GM13976 (cell line): ENCODE results near the gene RTP3.
"Not testable (repeated sequence)": the region's sequence is repeated elsewhere in the genome, so short reads cannot be mapped to it uniquely, and the experiment has no call there.

Source experiments
- DNase-seq: peaks from one replicate; pipeline ENCODE4 v3.0.0; 2012; ENCODE audit warnings: low spot score
- in situ Hi-C: fragments of 300-500 bp; cut with MboI; formaldehyde crosslinking; loops from one replicate; pipeline ENCODE4 v1.12.0; 2022; ENCODE audit warnings: low sequenced_read_pairs, mixed read lengths, inconsistent platforms; ENCODE audit not compliant: unreplicated experiment
- TF ChIP-seq, protein P1 (sequence below): IDR thresholded peaks from 2 replicates; pipeline ENCODE4 v1.5.1; 2012; ENCODE audit warnings: borderline replicate concordance, mild to moderate bottlenecking; ENCODE audit not compliant: insufficient read depth; ENCODE audit errors: extremely low read depth, missing control alignments, control extremely low read depth

RTP3 gene

DNA sequence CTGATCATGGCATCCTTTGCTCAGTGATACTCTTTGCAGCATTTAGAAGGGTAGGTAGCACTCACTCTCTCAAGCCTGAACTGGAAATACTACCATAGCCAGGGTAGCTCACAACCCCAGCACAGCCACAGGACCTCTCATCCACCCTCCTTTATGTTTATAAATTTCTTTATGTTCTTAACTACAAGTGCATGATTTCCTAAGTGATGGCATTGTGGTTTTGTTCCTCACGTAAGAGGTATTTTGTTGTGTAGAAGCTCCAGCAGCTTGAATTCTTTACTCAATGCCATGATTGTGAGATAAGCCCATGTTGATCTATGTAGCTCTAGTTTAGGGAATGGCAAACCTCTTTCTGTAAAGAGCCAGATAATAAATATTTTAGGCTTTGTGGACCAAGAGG, 7.9 kb upstream of the RTP3 start:
- TF ChIP-seq, protein P1, sequence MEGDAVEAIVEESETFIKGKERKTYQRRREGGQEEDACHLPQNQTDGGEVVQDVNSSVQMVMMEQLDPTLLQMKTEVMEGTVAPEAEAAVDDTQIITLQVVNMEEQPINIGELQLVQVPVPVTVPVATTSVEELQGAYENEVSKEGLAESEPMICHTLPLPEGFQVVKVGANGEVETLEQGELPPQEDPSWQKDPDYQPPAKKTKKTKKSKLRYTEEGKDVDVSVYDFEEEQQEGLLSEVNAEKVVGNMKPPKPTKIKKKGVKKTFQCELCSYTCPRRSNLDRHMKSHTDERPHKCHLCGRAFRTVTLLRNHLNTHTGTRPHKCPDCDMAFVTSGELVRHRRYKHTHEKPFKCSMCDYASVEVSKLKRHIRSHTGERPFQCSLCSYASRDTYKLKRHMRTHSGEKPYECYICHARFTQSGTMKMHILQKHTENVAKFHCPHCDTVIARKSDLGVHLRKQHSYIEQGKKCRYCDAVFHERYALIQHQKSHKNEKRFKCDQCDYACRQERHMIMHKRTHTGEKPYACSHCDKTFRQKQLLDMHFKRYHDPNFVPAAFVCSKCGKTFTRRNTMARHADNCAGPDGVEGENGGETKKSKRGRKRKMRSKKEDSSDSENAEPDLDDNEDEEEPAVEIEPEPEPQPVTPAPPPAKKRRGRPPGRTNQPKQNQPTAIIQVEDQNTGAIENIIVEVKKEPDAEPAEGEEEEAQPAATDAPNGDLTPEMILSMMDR, result no peak
- DNase-seq, result no peak
- in situ Hi-C loops, result loop anchor here (5.0 kb wide), 1 partner anchor 142 kb away; no protein-coding TSS in a partner anchor

DNA sequence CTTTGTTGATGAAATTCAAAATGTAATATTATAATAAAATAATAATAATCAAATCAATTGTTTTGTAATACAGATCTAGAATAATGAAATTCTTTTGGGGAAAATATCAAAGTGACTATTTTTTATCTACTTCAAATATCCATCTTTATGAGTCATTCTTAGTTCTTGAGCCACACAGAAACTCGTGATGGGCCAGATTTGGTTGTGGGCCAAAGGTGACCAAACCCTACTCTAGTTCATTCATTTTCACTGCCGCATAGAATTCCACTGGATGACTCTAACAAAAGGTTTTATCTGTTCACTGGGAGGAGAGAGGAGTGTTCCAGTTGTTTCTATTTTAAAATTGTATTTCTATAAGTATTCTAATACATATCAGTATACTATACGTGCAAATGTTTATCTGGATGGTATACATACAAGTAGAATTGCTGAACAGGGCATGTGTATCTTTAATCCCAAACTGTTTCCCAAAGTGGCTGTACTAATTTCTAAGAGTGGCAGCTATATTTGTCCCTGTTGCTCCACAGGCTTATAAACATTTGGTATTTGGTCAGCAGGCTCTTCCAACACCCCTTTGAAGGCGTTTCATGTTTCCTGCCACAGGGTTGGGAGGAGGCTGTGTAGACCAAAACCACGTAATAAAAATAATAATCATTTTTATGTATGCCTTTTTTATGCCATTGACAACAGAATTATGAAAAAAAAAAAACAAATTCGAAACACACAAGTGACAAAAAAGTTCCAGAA, 7.3 kb upstream of the RTP3 start:
- in situ Hi-C loops, result loop anchor here (5.0 kb wide), 1 partner anchor 142 kb away; no protein-coding TSS in a partner anchor
- DNase-seq, result no peak
- TF ChIP-seq, protein P1, result no peak

DNA sequence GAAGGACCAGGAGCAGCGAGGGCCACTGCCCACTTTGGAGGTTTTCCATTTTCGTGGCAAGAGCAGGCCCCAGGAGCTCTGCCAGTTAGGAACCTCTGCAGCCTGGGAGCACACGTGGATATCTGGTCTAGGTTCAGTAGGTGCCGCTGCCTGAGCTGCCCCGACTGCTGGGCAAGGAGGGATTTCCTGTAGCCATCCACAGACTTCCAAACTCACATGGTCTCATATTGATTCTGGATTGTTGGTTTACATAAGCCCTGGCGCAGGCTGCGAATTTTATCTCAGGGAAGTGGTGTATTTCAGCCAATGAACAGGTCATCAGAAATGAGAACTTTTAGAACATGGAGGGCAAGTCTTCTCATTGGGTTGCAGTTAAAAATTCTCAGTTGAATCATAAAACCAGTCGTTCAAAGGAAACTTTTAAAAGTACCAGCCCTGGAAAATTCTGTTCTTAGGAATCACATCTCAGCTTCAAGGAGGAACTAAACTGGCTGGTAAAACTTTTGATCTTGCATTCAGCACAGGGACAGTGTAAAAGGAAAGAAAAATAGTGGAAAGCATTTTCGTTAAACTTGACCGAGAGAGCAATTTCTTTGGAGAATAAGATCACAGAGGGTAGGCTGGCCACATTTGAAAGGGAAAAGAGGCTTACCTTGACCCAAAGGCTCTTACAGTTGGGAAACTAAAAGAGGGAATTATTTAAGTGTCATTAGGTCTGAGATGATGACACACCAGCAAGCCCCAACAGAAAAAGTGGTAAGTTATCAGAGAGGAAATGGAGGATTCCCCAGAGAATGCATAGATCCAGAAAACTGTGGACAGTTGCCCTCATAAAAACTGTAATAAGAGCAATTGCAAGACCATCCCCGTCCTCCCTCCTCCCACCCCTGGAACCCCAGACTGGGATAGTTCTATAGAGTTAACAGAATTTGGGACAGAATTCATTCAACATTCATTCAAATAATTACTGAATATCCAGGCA, 6.4 kb upstream of the RTP3 start:
- TF ChIP-seq, protein P1, result no peak
- no peak for DNase-seq
- in situ Hi-C loops, result loop anchor here (5.0 kb wide), 1 partner anchor 141 kb away; no protein-coding TSS in a partner anchor

- TF ChIP-seq, protein P1, result no peak
- in situ Hi-C loops, result loop anchor here (5.0 kb wide), 1 partner anchor 139 kb away; no protein-coding TSS in a partner anchor
- DNase-seq, result no peak
Measured at GRCh38 chr3:46492890-46493547, 4.8 kb upstream of the RTP3 start.

- DNase-seq, result not testable (repeated sequence)
- in situ Hi-C loops, result loop anchor here (5.0 kb wide), 1 partner anchor 138 kb away; no protein-coding TSS in a partner anchor
Measured at GRCh38 chr3:46494491-46494890, 3.3 kb upstream of the RTP3 start.

DNA sequence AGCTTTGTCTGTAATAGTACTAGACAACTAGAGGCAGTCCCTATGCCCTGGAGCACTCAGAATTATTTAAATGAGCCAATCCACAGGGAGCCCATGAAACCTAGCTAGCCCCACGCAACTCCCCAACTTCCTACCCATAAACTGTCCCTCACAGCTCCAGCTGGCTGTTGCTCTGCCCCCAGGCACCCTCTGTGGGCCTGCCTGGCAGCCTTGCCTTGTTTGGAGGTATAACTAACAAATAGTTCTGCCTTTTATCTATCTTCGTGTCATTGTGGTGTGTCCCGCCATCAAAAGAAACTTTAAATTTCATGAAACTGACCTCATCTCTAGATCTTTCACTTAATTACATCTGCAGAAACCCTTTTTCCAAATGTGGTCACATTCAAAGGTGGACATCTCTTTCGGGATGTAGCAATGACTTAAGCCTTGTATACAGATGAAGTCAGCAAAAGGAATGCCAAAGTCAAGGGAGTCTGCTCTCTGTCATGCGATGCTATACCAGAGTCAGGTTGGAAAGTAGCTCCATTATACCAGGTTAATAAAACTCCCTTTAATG, 1.8 kb upstream of the RTP3 start:
- TF ChIP-seq, protein P1, result no peak
- no peak for DNase-seq
- in situ Hi-C loops, result no loop called here
